ENCODE data around the gene OR10H4.

The OR10H4 gene

GRCh38 chr19:15992014-15992413 is 43.2 kb downstream of the OR10H4 start:
- TF ChIP-seq, protein P1, sequence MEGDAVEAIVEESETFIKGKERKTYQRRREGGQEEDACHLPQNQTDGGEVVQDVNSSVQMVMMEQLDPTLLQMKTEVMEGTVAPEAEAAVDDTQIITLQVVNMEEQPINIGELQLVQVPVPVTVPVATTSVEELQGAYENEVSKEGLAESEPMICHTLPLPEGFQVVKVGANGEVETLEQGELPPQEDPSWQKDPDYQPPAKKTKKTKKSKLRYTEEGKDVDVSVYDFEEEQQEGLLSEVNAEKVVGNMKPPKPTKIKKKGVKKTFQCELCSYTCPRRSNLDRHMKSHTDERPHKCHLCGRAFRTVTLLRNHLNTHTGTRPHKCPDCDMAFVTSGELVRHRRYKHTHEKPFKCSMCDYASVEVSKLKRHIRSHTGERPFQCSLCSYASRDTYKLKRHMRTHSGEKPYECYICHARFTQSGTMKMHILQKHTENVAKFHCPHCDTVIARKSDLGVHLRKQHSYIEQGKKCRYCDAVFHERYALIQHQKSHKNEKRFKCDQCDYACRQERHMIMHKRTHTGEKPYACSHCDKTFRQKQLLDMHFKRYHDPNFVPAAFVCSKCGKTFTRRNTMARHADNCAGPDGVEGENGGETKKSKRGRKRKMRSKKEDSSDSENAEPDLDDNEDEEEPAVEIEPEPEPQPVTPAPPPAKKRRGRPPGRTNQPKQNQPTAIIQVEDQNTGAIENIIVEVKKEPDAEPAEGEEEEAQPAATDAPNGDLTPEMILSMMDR (IDR thresholded peaks at IDR 0.05; ENCODE audit: borderline replicate concordance, insufficient read depth, low read depth, low read length) = no peak

DNA sequence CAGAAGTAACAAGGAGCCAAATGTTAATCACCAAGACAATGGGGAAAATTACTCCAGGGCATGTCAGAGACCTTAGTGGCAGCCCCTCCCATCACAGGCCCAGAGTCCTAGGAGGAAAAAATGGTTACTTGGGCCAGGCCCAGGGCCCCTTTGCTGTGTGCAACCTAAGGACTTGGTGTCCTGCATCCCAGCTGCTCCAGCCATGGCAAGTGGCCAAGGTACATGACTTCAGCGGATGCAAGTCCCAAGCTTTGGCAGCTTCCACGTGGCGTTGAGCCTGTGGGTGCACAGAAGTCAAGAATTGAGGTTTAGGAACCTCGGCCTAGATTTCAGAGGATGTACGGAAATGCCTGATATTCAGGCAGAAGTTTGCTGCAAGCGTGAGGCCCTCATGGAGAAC is 46.7 kb downstream of the OR10H4 start:
- H3K4me3 ChIP-seq (ENCODE audit: low read depth, low read length) = no peak overlapping the region
- TF ChIP-seq, protein P1 (IDR thresholded peaks at IDR 0.05; ENCODE audit: borderline replicate concordance, insufficient read depth, low read depth, low read length) = no peak

More at GRCh38 chr19:15992014-15992413, 43.2 kb downstream of the OR10H4 start:
- H3K4me3 ChIP-seq (ENCODE audit: low read depth, low read length) = no peak overlapping the region

GRCh38 chr19:15998166-15998565 is 49.4 kb downstream of the OR10H4 start:
- H3K4me3 ChIP-seq (ENCODE audit: low read depth, low read length) = no peak overlapping the region
- TF ChIP-seq, protein P1 (IDR thresholded peaks at IDR 0.05; ENCODE audit: borderline replicate concordance, insufficient read depth, low read depth, low read length) = no peak

All from GM12875 (cell line).